Measurements from ENCODE around the gene PAPSS1.

Gene PAPSS1

DNA sequence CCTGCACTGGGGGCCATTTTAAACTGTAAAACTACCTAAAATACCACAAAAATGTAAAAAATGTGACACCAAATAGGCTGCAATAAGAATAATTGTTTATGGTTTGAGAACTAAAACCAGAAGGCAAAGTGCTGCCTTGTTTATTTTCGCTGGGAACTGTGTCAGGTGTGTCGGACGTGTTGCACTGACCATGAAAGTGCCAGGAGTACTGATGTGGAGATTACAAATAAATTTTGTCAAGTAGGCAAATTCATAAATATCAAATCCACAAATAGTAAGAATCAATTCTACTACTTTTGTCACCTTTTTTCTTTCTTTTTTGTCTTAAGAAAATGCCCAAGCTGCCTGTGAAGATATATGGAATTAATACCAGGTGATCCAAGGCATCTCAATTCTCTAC is 37.7 kb downstream of the PAPSS1 start:
- Histone ChIP-seq H2BK15ac (replicated peaks; ENCODE audit: low read depth) (no peak overlapping the region), H3K27ac (ENCODE audit: low read depth, low read length) (no peak overlapping the region), H3K36me3 (ENCODE audit: control insufficient read depth, insufficient read depth, low read length) (no peaks in the 10 kb centered on the region), H3K4me1 (ENCODE audit: control insufficient read depth, low read depth, low read length) (peaks cover 6% of the 10 kb centered on the region), H3K23ac (ENCODE audit: low read length) (no peak overlapping the region), H3K4me2 (ENCODE audit: low read length) (no peak overlapping the region), H3K27me3 (ENCODE audit: insufficient read depth, low read length, poor library complexity) (no peaks in the 10 kb centered on the region), H3K79me1 (ENCODE audit: low read length) (no peaks in the 10 kb centered on the region), H4K5ac (ENCODE audit: low read length) (no peak overlapping the region), H3K79me2 (ENCODE audit: control insufficient read depth, insufficient read depth, low read length) (no peaks in the 10 kb centered on the region), H3K56ac (ENCODE audit: low read length) (no peak overlapping the region), H2AK5ac (ENCODE audit: low read length) (no peak overlapping the region), H3K9ac (ENCODE audit: low read length) (no peak overlapping the region), H2BK120ac (ENCODE audit: low read depth, low read length) (no peak overlapping the region), H3K18ac (ENCODE audit: low read length) (no peak overlapping the region), H3K4me3 (ENCODE audit: low read length) (no peak overlapping the region), H3K4ac (ENCODE audit: low read depth, low read length) (no peak overlapping the region), H2BK5ac (ENCODE audit: low read length) (no peak overlapping the region), H4K8ac (ENCODE audit: low read depth, low read length) (no peak overlapping the region)
- no CpG with 5 or more reads among the region's 3 CpGs for WGBS (ENCODE audit: extremely low coverage, insufficient coverage, low lambda C conversion rate)
- DNase-seq, result no peak

DNA sequence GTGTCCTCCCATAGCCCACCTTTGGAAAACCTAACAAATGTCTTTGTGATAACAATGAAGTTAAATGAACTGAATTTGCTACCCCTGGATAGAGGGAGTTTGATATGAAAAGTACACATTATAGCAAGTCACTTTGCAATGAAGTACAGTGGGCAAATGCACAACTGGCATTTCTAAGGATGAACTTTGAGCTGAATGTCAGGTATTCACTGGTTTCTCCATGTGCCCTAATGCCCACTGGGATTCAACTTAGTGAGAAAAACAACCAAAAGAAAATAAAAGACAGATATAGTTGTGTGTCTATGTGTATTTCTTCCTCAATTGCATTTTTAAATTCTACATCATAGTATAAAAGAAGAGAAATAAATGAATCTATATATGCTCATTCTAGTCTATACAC is 51.0 kb downstream of the PAPSS1 start:
- no peak overlapping the region for H2BK15ac ChIP-seq (replicated peaks; ENCODE audit: low read depth)
- no peak overlapping the region for H2BK5ac ChIP-seq (ENCODE audit: low read length)
- H3K56ac ChIP-seq (ENCODE audit: low read length), result no peak overlapping the region
- no peak overlapping the region for H4K8ac ChIP-seq (ENCODE audit: low read depth, low read length)
- no peak overlapping the region for H3K4ac ChIP-seq (ENCODE audit: low read depth, low read length)
- H3K4me3 ChIP-seq (ENCODE audit: low read length), result no peak overlapping the region
- DNase-seq, result no peak
- H3K23ac ChIP-seq (ENCODE audit: low read length), result no peak overlapping the region
- H3K9ac ChIP-seq (ENCODE audit: low read length), result no peak overlapping the region
- no peaks in the 10 kb centered on the region for H3K36me3 ChIP-seq (ENCODE audit: control insufficient read depth, insufficient read depth, low read length)
- H3K27ac ChIP-seq (ENCODE audit: low read depth, low read length), result no peak overlapping the region
- no peaks in the 10 kb centered on the region for H3K4me1 ChIP-seq (ENCODE audit: control insufficient read depth, low read depth, low read length)
- H3K18ac ChIP-seq (ENCODE audit: low read length), result no peak overlapping the region
- no peaks in the 10 kb centered on the region for H3K79me2 ChIP-seq (ENCODE audit: control insufficient read depth, insufficient read depth, low read length)
- H3K27me3 ChIP-seq (ENCODE audit: insufficient read depth, low read length, poor library complexity), result no peaks in the 10 kb centered on the region
- H3K79me1 ChIP-seq (ENCODE audit: low read length), result no peaks in the 10 kb centered on the region
- H3K4me2 ChIP-seq (ENCODE audit: low read length), result no peak overlapping the region
- no peak overlapping the region for H2BK120ac ChIP-seq (ENCODE audit: low read depth, low read length)
- H2AK5ac ChIP-seq (ENCODE audit: low read length), result no peak overlapping the region
- no peak overlapping the region for H4K5ac ChIP-seq (ENCODE audit: low read length)

DNA sequence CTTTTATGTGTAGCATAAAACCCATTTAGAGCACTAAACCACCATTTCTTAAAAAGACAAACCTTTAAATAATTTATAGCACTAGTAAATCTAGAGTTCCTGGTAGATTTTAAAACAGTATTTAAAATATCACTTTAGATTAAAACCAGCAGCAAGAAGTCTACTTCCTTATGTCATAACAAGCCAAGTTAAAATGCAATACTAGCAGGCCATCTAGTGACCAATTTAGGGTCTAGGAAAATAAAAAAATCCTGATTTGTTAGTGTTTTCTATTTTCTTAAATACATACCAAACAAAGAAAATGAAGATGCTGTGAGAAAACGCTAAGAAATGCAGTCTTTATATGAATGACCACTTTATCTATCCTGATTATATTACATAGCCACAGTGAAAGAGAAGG is 53.9 kb downstream of the PAPSS1 start:
- no peak overlapping the region for H4K5ac ChIP-seq (ENCODE audit: low read length)
- no peak overlapping the region for H3K9ac ChIP-seq (ENCODE audit: low read length)
- H4K8ac ChIP-seq (ENCODE audit: low read depth, low read length), result no peak overlapping the region
- H3K79me2 ChIP-seq (ENCODE audit: control insufficient read depth, insufficient read depth, low read length), result no peaks in the 10 kb centered on the region
- H3K4ac ChIP-seq (ENCODE audit: low read depth, low read length), result no peak overlapping the region
- no CpG with 5 or more reads among the region's 1 CpG for WGBS (ENCODE audit: extremely low coverage, insufficient coverage, low lambda C conversion rate)
- H3K23ac ChIP-seq (ENCODE audit: low read length), result no peak overlapping the region
- H3K4me2 ChIP-seq (ENCODE audit: low read length), result no peak overlapping the region
- no peaks in the 10 kb centered on the region for H3K4me1 ChIP-seq (ENCODE audit: control insufficient read depth, low read depth, low read length)
- H3K56ac ChIP-seq (ENCODE audit: low read length), result no peak overlapping the region
- no peaks in the 10 kb centered on the region for H3K27me3 ChIP-seq (ENCODE audit: insufficient read depth, low read length, poor library complexity)
- DNase-seq, result no peak
- no peak overlapping the region for H2AK5ac ChIP-seq (ENCODE audit: low read length)
- no peak overlapping the region for H2BK120ac ChIP-seq (ENCODE audit: low read depth, low read length)
- H3K18ac ChIP-seq (ENCODE audit: low read length), result no peak overlapping the region
- no peak overlapping the region for H3K4me3 ChIP-seq (ENCODE audit: low read length)
- no peaks in the 10 kb centered on the region for H3K36me3 ChIP-seq (ENCODE audit: control insufficient read depth, insufficient read depth, low read length)
- H3K79me1 ChIP-seq (ENCODE audit: low read length), result no peaks in the 10 kb centered on the region
- no peak overlapping the region for H3K27ac ChIP-seq (ENCODE audit: low read depth, low read length)
- H2BK15ac ChIP-seq (replicated peaks; ENCODE audit: low read depth), result no peak overlapping the region
- H2BK5ac ChIP-seq (ENCODE audit: low read length), result no peak overlapping the region

DNA sequence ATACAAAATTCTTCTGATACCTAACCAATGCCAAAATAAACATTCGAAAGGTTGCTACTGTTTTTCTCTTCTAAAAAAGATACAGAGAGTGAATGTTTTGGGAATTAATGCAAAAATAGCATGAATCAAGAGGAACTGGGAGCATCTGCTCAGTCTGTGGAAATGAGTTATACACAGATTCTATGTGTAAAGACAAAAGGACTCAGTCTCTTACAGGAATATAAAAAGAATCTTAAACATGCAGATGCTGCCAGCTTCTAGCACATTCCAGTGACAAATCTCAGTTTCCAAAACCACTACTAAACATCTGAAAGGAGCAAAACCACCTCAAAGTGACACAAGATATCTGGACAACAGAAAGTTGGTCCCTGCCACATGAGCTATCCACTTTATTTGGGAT is 55.0 kb downstream of the PAPSS1 start:
- Histone ChIP-seq H3K4me3 (ENCODE audit: low read length) (no peak overlapping the region), H2AK5ac (ENCODE audit: low read length) (no peak overlapping the region), H3K27me3 (ENCODE audit: insufficient read depth, low read length, poor library complexity) (no peaks in the 10 kb centered on the region), H3K79me1 (ENCODE audit: low read length) (no peaks in the 10 kb centered on the region), H4K5ac (ENCODE audit: low read length) (no peak overlapping the region), H3K4ac (ENCODE audit: low read depth, low read length) (no peak overlapping the region), H2BK120ac (ENCODE audit: low read depth, low read length) (no peak overlapping the region), H3K56ac (ENCODE audit: low read length) (no peak overlapping the region), H3K79me2 (ENCODE audit: control insufficient read depth, insufficient read depth, low read length) (no peaks in the 10 kb centered on the region), H3K23ac (ENCODE audit: low read length) (no peak overlapping the region), H3K18ac (ENCODE audit: low read length) (no peak overlapping the region), H2BK5ac (ENCODE audit: low read length) (no peak overlapping the region), H4K8ac (ENCODE audit: low read depth, low read length) (no peak overlapping the region), H3K36me3 (ENCODE audit: control insufficient read depth, insufficient read depth, low read length) (no peaks in the 10 kb centered on the region), H3K27ac (ENCODE audit: low read depth, low read length) (no peak overlapping the region), H2BK15ac (replicated peaks; ENCODE audit: low read depth) (no peak overlapping the region), H3K4me1 (ENCODE audit: control insufficient read depth, low read depth, low read length) (no peaks in the 10 kb centered on the region), H3K4me2 (ENCODE audit: low read length) (no peak overlapping the region), H3K9ac (ENCODE audit: low read length) (no peak overlapping the region)
- no peak for DNase-seq
- 100% methylated on average over 1 of the region's 1 CpG for WGBS (ENCODE audit: extremely low coverage, insufficient coverage, low lambda C conversion rate)

DNA sequence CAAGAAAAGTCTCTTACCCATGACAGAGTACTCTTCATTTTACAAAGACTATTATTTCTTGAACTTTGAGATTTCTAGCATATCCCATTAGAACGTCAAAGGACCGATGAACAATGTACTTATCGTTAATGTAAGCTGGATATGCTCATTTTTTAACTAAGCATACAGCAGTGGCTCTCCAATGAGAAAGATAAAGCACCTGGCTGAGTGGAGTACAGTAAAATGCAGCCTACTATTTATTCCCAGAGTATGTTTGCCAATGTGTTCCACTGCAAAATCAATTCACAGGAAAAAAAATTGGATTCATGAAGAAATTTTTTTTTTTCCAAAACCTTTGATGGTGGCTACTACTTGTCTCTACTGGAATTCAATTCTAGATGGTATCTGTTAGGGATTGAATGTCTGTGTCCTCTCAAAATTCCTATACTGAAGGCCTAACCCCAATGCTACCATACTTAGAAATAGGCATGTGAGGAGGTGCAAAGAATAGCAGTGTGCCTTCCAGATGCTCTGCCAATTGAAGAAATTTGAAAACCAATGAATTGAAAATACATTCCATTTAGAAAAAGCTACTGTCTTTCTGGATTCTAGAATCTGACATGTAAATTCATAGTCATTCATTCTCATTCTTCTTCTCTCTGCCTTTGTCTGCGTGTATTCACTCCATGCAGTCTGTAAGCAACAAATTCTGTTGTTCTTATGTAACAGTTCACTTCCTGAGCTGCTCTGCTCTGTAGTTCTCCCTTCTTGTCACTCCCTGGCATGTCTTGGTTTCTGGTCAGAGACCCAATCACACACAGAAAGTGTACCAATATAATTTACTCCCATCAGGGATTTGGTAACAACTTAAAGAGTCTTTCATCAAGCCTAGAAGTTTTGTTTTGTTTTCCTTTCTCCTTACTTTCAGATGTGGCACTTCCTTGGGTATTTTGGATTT is 61.4 kb downstream of the PAPSS1 start:
- Histone ChIP-seq H3K4ac (ENCODE audit: low read depth, low read length) (no peak overlapping the region), H3K23ac (ENCODE audit: low read length) (no peak overlapping the region), H2AK5ac (ENCODE audit: low read length) (no peak overlapping the region), H3K9ac (ENCODE audit: low read length) (no peak overlapping the region), H3K18ac (ENCODE audit: low read length) (no peak overlapping the region), H2BK5ac (ENCODE audit: low read length) (no peak overlapping the region), H3K79me1 (ENCODE audit: low read length) (no peaks in the 10 kb centered on the region), H3K56ac (ENCODE audit: low read length) (no peak overlapping the region), H3K27me3 (ENCODE audit: insufficient read depth, low read length, poor library complexity) (no peaks in the 10 kb centered on the region), H4K5ac (ENCODE audit: low read length) (no peak overlapping the region), H3K4me3 (ENCODE audit: low read length) (no peak overlapping the region), H2BK15ac (replicated peaks; ENCODE audit: low read depth) (no peak overlapping the region), H3K79me2 (ENCODE audit: control insufficient read depth, insufficient read depth, low read length) (no peaks in the 10 kb centered on the region), H3K4me1 (ENCODE audit: control insufficient read depth, low read depth, low read length) (no peaks in the 10 kb centered on the region), H3K4me2 (ENCODE audit: low read length) (no peak overlapping the region), H3K27ac (ENCODE audit: low read depth, low read length) (no peak overlapping the region), H4K8ac (ENCODE audit: low read depth, low read length) (no peak overlapping the region), H2BK120ac (ENCODE audit: low read depth, low read length) (no peak overlapping the region), H3K36me3 (ENCODE audit: control insufficient read depth, insufficient read depth, low read length) (no peaks in the 10 kb centered on the region)
- no CpG with 5 or more reads among the region's 4 CpGs for WGBS (ENCODE audit: extremely low coverage, insufficient coverage, low lambda C conversion rate)
- no peak for DNase-seq

DNA sequence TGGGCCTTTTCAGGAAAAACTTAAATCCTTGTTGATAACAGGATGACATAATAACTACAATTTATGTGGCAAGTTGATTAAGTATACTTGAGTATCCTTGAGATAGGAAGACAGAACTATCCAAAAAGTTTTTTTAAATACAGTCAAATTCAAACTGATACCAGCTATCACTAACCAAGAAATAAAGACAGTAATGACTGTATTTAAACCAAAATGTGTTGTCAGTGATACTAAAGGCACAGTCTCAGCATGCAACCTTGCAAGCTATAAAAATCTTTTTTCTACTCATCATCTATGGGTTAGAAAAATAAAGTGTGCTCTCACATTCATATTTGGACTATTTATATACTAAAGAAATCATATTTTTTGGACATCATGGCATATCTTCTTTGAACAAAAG is 64.7 kb downstream of the PAPSS1 start:
- no peaks in the 10 kb centered on the region for H3K4me1 ChIP-seq (ENCODE audit: control insufficient read depth, low read depth, low read length)
- no peak overlapping the region for H3K27ac ChIP-seq (ENCODE audit: low read depth, low read length)
- no peak overlapping the region for H4K5ac ChIP-seq (ENCODE audit: low read length)
- H3K4ac ChIP-seq (ENCODE audit: low read depth, low read length), result no peak overlapping the region
- no peak overlapping the region for H3K4me2 ChIP-seq (ENCODE audit: low read length)
- no peak for DNase-seq
- no peak overlapping the region for H3K4me3 ChIP-seq (ENCODE audit: low read length)
- no peaks in the 10 kb centered on the region for H3K36me3 ChIP-seq (ENCODE audit: control insufficient read depth, insufficient read depth, low read length)
- H3K18ac ChIP-seq (ENCODE audit: low read length), result no peak overlapping the region
- no peaks in the 10 kb centered on the region for H3K27me3 ChIP-seq (ENCODE audit: insufficient read depth, low read length, poor library complexity)
- no peak overlapping the region for H3K56ac ChIP-seq (ENCODE audit: low read length)
- H4K8ac ChIP-seq (ENCODE audit: low read depth, low read length), result no peak overlapping the region
- no peak overlapping the region for H2BK120ac ChIP-seq (ENCODE audit: low read depth, low read length)
- H2BK15ac ChIP-seq (replicated peaks; ENCODE audit: low read depth), result no peak overlapping the region
- H3K79me2 ChIP-seq (ENCODE audit: control insufficient read depth, insufficient read depth, low read length), result no peaks in the 10 kb centered on the region
- H3K79me1 ChIP-seq (ENCODE audit: low read length), result no peaks in the 10 kb centered on the region
- H2AK5ac ChIP-seq (ENCODE audit: low read length), result no peak overlapping the region
- H3K9ac ChIP-seq (ENCODE audit: low read length), result no peak overlapping the region
- H2BK5ac ChIP-seq (ENCODE audit: low read length), result no peak overlapping the region
- no peak overlapping the region for H3K23ac ChIP-seq (ENCODE audit: low read length)

All from mesendoderm (in vitro differentiated cells).